NCI-H1092 (cell line): ENCODE measurements around the gene LSP1.
"Not testable (repeated sequence)": the region's sequence is repeated elsewhere in the genome, so short reads cannot be mapped to it uniquely, and the experiment has no call there.

Experiments used
- DNase-seq: peaks from one replicate; lab custom pipeline; 2025; lab: John Stamatoyannopoulos, UW

LSP1 gene

GRCh38 chr11:1928891-1929541 is 76.1 kb downstream of the LSP1 start:
- DNase-seq, result no peak

GRCh38 chr11:1929621-1930461 is 77.0 kb downstream of the LSP1 start:
- no peak for DNase-seq

GRCh38 chr11:1930462-1930830 is 77.6 kb downstream of the LSP1 start:
- no peak for DNase-seq

- no peak for DNase-seq
Measured at GRCh38 chr11:1931341-1932104, 78.6 kb downstream of the LSP1 start.

DNA sequence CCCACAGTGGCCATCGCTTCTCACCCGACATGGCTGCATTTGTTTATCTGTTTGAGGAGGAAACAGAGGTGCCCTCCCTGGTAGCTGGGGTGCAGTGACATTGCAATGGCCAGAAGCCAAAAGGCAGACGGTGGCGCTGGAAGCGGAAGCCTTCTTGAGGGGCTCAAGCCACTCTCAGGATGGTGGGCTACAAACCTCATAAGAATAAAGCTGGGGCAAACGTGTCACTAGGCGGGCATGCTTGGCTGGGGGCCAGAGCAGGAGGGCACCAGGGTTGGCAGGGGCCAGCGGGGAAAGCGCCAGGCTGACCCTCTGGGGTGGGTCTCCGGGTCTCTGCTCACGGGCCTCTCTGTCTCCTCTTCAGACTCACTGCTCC is 79.2 kb downstream of the LSP1 start:
- no peak for DNase-seq

- no peak for DNase-seq
Measured at GRCh38 chr11:1932681-1933080, 79.8 kb downstream of the LSP1 start.

DNA sequence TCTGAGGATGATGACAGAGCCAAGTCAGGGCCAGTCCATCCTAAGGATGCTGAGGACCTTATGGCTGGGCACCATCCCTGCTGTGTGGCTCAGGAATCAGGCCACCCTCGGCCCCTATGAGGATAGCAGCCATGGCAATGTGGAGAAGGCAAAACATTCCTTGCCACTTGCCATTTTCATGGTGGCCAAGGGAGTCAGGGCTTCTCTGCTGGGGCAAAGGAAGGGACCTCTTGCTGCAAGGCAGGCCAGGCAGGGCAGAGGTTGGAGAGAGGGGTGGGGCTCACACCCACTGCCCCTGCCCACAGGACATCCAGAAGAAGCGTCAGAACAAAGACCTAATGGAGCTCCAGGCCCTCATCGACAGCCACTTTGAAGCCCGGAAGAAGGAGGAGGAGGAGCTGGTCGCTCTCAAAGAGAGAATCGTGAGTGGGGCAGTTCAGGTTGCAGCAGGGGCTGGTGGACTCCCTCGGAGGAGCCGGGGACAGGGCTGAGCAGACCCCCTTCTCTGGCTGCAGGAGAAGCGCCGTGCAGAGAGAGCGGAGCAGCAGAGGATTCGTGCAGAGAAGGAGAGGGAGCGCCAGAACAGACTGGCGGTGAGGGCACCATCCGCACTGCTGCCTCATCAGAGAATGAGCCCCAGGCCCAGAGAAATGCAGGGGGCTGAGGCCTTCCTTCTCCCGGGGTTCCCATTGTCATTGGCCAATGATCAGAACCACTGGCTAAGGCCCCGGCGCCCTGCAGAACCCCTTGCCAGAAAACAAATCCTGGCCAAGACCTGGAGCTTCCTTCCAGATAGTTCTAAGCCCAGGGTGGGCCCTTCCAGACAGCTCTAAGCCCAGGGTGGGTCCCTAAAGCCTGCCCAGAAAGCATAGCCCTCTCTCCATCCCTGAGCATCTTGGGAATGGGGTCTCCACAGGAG is 80.8 kb downstream of the LSP1 start:
- DNase-seq, result no peak

DNA sequence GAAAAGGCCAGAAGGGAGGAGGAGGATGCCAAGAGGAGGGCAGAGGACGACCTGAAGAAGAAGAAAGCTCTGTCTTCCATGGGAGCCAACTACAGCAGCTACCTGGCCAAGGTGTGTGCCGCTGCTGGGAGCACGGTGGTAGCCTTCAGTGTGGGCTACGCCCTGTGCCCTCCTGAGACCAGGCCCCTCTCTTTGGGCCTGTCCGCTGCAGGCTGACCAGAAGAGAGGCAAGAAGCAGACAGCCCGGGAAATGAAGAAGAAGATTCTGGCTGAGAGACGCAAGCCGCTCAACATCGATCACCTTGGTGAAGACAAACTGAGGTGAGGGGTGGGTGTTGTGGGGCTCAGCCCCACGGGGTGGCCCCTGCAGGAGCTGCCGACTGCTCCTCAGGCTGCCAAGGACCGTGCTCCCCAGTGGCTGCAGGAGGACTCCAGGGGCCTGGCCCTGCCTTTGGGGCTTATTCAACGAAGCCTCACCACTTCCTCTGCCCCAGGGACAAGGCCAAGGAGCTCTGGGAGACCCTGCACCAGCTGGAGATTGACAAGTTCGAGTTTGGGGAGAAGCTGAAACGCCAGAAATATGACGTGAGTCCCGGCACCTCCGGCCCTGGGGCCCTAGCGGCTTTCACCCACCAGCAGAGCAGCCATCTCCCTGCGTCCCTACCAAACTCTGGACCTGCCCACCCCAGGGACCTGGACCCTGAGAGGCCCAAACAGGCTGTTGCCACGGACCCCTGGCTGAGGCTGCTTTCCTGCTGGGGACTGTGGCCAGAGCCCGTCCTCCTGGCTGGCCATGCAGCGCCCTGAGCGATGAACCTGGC is 81.7 kb downstream of the LSP1 start:
- no peak for DNase-seq

DNA sequence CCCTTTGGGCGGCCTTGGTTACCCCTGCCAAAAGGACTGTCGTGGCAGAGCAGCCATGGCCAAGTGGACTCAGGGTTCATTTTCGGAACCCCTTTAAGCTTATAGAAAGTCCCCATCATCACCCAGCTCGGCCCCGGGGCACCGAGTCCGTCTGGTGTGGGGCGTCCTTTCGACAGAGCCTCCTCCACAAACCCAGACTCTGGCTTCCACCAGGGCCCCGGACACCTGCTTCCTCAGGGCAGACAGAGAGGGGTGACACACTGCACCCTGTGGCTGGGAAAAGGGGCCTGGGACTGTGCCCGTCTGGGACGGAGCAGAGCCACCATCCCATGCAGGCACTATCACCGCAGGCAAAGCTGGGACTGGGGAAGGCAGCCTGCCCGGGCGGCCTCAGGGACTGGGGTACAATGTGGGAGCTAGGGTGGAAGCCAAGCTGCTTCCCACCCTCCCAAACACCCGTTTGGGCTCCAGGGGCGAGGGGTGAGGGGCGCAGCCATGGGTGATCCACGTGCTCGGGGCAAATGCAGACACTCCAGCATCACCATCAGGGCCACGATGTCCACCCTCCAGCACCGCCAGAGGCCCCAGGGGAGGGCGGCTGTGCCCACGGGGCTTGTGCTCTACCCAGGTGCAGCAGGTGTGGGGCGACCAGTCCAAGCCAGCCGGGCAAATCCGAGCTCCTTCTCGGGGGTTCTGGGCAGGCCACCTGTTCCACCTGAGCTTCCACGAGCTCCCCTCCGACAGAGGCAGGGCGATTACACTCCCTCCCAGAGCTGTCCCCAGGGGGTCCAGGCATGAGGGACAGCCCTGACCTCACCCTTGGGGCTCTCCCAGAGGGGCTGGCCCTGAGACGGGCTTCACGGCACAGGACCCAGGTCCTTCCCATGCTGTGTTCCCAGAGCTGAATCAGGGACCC is 82.5 kb downstream of the LSP1 start:
- no peak for DNase-seq

DNA sequence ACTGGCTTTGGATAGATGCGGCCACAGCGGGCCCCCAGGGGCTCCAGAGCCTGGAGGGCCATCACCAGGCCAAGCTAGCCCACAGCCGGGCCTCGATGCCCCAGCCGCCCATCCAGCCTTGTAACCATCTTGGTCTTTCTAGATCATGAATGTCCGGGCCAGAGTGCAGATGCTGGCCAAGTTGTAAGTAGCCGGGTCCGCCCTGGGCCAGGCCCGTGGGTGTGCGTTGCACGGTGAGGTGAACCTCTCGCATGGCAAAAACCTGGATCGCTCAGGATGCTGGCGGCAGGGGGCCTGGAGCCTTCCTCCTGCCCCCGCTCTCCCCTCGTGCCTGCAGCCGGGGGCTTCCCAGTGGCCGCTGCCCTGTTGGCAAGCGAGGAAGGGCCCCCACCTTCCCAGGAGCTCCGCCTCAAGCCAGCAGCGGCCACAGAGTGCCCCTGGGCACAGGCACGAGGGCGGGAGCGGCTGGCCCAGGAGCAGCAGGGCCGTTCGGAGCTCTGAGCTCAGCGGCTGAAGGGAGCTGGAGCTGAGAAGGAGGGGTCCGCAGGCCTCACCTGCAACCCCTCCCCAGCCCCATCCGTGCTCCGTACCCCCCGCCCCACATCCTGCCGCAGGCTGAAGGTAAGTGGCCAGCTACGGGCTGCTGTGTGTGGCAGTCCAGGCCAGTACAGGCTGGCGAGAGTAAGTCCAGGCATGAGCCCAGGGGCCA is 83.3 kb downstream of the LSP1 start:
- no peak for DNase-seq

GRCh38 chr11:1936781-1937615 is 84.1 kb downstream of the LSP1 start:
- DNase-seq, result no peak

DNA sequence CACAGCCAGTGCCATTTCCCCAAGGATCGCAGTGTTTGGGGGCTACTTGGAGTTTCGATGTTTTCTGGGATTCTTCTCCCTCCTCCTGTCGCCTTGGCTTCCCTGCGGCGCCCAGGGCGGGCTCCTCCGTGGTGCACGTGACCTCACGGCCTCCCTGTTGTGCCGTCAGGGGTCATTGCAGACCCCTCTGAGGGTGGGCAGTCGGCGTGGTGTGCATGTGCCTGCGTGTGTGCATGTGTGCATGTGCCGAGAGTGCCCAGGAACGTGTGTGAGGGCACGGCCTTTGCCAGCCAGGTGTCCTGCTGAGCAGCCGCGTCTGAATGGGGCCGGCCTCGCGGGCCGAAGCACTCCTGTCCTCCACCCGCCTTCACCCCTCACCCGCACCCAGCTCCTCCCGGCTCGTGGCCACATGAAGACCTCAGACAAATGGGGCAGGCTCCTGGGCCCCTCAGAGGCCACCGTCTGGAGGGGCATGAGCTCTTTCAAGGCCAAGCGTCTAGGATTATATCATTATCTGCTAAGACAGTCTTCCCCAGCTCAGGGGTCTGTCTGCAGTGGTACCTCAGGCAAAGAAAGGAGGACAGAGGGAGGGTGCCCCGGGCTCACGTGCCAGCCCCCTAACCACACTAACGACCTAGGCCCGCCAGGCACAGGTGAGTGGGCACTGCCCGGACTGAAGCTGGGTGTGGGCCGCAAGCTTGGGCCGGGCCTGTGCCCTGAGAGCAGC is 84.9 kb downstream of the LSP1 start:
- no peak for DNase-seq

GRCh38 chr11:1938343-1939005 is 85.6 kb downstream of the LSP1 start:
- DNase-seq, result no peak

GRCh38 chr11:1939006-1939625 is 86.2 kb downstream of the LSP1 start:
- no peak for DNase-seq

DNA sequence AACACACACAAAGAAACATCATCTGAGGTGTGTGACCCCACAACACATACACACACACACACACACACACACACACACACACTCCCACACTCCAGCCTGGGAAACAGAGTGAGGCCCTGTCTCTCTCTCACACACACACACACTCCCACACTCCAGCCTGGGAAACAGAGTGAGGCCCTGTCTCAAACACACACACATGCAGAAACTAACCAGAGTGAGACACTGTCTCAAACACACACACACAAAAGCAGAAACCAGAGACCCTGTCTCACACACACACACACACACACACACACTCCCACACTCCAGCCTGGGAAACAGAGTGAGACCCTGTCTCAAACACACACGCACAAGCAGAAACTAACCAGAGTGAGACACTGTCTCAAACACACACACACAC is 86.9 kb downstream of the LSP1 start:
- DNase-seq, result not testable (repeated sequence)
